WTC11 (cell line): ENCODE measurements around the gene SPNS3. TPM values are rescaled to one million over a fixed set of nuclear protein-coding genes. Genes with fewer than 3 reads are reported as not detected.

Experiments used
- ATAC-seq: fragments of 200-7000 bp; cut with Tn5 transposase; 2 replicates; pipeline ENCODE4 v1.10.0; 2021; ENCODE audit warnings: mild to moderate bottlenecking, moderate library complexity
- CTCF ChIA-PET: fragments of 300-600 bp; sonication (Branson Sonifier 250); formaldehyde crosslinking; loops from one replicate; lab custom pipeline; 2021; ENCODE audit warnings: antibody characterized with exemption; lab: Charles Lee
- POLR2A ChIA-PET: fragments of 350-600 bp; sonication (Branson Sonifier 250); formaldehyde crosslinking; loops from one replicate; lab custom pipeline; 2021; ENCODE audit warnings: antibody characterized with exemption; lab: Charles Lee
- DNase-seq: peaks from one replicate; pipeline ENCODE4 v3.0.0; 2021; ENCODE audit warnings: low spot score
- H3K27ac Mint-ChIP-seq: 2 replicates; pipeline ENCODE4 v1.8.0; 2021; ENCODE audit warnings: mixed read lengths
- H3K27me3 Mint-ChIP-seq: 2 replicates; pipeline ENCODE4 v1.8.0; 2021; ENCODE audit warnings: low read depth, mild to moderate bottlenecking, moderate library complexity, mixed read lengths
- H3K36me3 Mint-ChIP-seq: 2 replicates; pipeline ENCODE4 v1.8.0; 2021; ENCODE audit warnings: mixed read lengths
- H3K4me1 Mint-ChIP-seq: 2 replicates; pipeline ENCODE4 v1.8.0; 2022; ENCODE audit warnings: mixed read lengths
- H3K4me3 Mint-ChIP-seq: 2 replicates; pipeline ENCODE4 v1.8.0; 2021; ENCODE audit warnings: mild to moderate bottlenecking, moderate library complexity, mixed read lengths
- H3K9me3 Mint-ChIP-seq: 2 replicates; pipeline ENCODE4 v1.8.0; 2021; ENCODE audit warnings: mixed read lengths
- ATF1 ChIP-seq: sonication (generic); formaldehyde crosslinking; IDR thresholded peaks from 2 replicates; pipeline ENCODE4 v1.8.1; 2023; ENCODE audit warnings: mild to moderate bottlenecking, moderate library complexity, missing genetic modification reagents
- ATF6 ChIP-seq: sonication (generic); formaldehyde crosslinking; IDR thresholded peaks from 2 replicates; pipeline ENCODE4 v1.8.1; 2023; ENCODE audit warnings: mild to moderate bottlenecking, missing genetic modification reagents
- CTCF ChIP-seq: fragments of 200-600 bp; IDR thresholded peaks from 2 replicates; pipeline ENCODE4 v1.8.0; 2022; ENCODE audit warnings: antibody characterized with exemption
- FOXJ3 ChIP-seq: sonication (generic); formaldehyde crosslinking; IDR thresholded peaks from 2 replicates; pipeline ENCODE4 v1.9.0; 2021; ENCODE audit warnings: missing genetic modification reagents, mild to moderate bottlenecking, borderline replicate concordance
- GTF2I ChIP-seq: fragments of 250-450 bp; sonication (Bioruptor Pico); conservative IDR thresholded peaks from 2 replicates; pipeline ENCODE4 v1.4.0; 2021; ENCODE audit warnings: mild to moderate bottlenecking
- NR1H2 ChIP-seq: sonication (generic); formaldehyde crosslinking; IDR thresholded peaks from 2 replicates; pipeline ENCODE4 v1.9.0; 2021; ENCODE audit warnings: mild to moderate bottlenecking, moderate library complexity, missing genetic modification reagents
- NR2C2 ChIP-seq: sonication (generic); formaldehyde crosslinking; IDR thresholded peaks from 2 replicates; pipeline ENCODE4 v1.8.0; 2022; ENCODE audit warnings: mild to moderate bottlenecking, missing genetic modification reagents
- SMAD4 ChIP-seq: sonication (generic); formaldehyde crosslinking; IDR thresholded peaks from 2 replicates; pipeline ENCODE4 v1.8.0; 2022; ENCODE audit warnings: mild to moderate bottlenecking, missing genetic modification reagents
- TP53 ChIP-seq: sonication (generic); formaldehyde crosslinking; IDR thresholded peaks from 2 replicates; pipeline ENCODE4 v1.8.1; 2023; ENCODE audit warnings: mild to moderate bottlenecking, missing genetic modification reagents
- ZNF263 ChIP-seq: sonication (generic); formaldehyde crosslinking; IDR thresholded peaks from 2 replicates; pipeline ENCODE4 v1.8.1; 2022; ENCODE audit warnings: low read depth, mild to moderate bottlenecking, moderate library complexity, missing genetic modification reagents
- ZNF671 ChIP-seq: fragments of 250-450 bp; sonication (Bioruptor Pico); IDR thresholded peaks from 2 replicates; pipeline ENCODE4 v1.8.0; 2021; ENCODE audit warnings: mild to moderate bottlenecking
- total RNA-seq: library from RNA; stranded (reverse); gene quantifications from 3 replicates; pipeline ENCODE4 v1.2.3, GENCODE V29; 2021
- TF ChIP-seq, protein P1 (sequence below): sonication (generic); formaldehyde crosslinking; IDR thresholded peaks from 2 replicates; pipeline ENCODE4 v1.8.0; 2022; ENCODE audit warnings: mild to moderate bottlenecking, missing genetic modification reagents
- TF ChIP-seq, protein P2 (sequence below): sonication (generic); formaldehyde crosslinking; IDR thresholded peaks from 2 replicates; pipeline ENCODE4 v1.8.1; 2022; ENCODE audit warnings: mild to moderate bottlenecking, moderate library complexity, missing genetic modification reagents

Gene SPNS3
- total RNA-seq, 1 experiment from 2014 or later: not detected

DNA sequence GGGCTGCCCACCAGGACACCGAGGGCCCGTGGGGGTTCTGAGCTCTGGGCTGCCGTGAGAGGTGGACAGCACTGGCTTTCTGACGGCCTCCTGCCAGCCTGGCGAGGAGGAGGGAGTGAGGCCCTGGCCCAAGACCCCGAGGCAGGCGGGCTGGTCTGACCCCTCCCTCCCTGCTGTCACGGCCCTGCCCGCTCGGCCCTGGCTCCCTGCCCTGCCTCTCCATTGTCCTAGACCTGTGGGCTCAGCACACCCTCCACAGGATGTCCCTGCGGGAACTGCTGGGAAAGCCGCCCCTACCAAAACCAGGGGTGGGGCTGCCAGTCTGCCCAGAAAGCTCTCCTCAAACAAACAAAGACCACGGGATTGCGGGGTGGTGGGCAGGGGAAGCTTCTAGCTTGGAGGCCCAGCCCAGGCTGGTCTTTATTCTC lies 85.6 kb downstream of the SPNS3 start (continued):
- TF ChIP-seq ZNF263 (CRISPR knock-in tag): no peak

DNA sequence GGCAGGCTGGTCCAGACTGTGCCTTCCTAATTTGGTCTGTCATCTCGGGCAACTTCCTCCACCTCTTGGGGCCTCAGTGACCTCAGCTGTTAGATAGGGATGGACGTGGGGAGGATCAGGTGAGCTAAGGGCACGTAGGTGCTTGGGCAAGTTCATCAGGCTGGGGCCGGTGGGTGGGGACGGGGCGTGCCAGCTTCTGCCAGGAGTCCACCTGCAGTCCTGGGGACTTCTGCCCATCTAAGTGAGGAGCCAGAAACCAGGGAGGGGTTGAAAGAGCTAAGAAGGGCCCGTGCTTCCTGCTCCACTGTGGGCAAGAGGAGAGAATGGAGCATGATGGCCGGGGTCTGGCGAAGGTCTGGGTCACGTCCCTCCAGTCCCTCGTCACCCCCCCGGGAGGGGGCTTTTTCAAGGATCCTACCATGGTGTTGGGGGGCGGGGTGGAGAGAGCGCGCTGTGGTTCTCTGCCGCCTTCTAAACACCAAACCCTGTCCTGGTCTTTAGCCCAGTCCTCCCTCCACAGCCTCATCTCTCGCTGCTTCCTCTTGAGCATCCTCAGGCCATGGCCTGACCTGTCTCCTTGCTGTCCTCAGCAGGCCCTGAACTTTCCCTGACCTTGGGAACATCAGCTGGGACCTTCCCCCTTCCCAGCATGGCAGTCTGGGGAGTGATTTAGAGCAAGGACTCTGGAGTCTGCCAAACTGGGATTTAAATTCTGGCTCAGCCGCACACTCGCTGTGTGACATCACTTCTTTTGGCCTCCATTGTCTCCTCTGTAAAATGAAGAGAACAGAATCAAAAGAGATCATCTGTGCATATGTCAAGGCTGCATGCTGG lies 86.5 kb downstream of the SPNS3 start:
- H3K36me3 Mint-ChIP-seq: no peaks in the 10 kb centered on the region
- H3K27me3 Mint-ChIP-seq: peaks cover 59% of the 10 kb centered on the region
- no peak overlapping the region for H3K4me3 Mint-ChIP-seq
- DNase-seq: no peak
- no peak for ATAC-seq
- TF ChIP-seq GTF2I (CRISPR knock-in tag) (no peak), NR1H2 (CRISPR knock-in tag) (no peak), ATF6 (CRISPR knock-in tag) (no peak), SMAD4 (CRISPR knock-in tag) (no peak), ATF1 (CRISPR knock-in tag) (no peak), NR2C2 (no peak), FOXJ3 (CRISPR knock-in tag) (no peak), ZNF671 (no peak), CTCF (no peak), TP53 (CRISPR knock-in tag) (no peak)
- TF ChIP-seq, protein P1, sequence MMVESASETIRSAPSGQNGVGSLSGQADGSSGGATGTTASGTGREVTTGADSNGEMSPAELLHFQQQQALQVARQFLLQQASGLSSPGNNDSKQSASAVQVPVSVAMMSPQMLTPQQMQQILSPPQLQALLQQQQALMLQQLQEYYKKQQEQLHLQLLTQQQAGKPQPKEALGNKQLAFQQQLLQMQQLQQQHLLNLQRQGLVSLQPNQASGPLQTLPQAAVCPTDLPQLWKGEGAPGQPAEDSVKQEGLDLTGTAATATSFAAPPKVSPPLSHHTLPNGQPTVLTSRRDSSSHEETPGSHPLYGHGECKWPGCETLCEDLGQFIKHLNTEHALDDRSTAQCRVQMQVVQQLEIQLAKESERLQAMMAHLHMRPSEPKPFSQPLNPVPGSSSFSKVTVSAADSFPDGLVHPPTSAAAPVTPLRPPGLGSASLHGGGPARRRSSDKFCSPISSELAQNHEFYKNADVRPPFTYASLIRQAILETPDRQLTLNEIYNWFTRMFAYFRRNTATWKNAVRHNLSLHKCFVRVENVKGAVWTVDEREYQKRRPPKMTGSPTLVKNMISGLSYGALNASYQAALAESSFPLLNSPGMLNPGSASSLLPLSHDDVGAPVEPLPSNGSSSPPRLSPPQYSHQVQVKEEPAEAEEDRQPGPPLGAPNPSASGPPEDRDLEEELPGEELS (CRISPR knock-in tag): no peak
- TF ChIP-seq, protein P2, sequence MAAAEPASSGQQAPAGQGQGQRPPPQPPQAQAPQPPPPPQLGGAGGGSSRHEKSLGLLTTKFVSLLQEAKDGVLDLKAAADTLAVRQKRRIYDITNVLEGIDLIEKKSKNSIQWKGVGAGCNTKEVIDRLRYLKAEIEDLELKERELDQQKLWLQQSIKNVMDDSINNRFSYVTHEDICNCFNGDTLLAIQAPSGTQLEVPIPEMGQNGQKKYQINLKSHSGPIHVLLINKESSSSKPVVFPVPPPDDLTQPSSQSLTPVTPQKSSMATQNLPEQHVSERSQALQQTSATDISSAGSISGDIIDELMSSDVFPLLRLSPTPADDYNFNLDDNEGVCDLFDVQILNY (CRISPR knock-in tag): no peak
- CTCF ChIA-PET: interaction anchor here (1.0 to 1.5 kb wide), 3 partner anchors 25 to 99 kb away, joined by 3 to 4 read pairs (median 4); no protein-coding TSS in a partner anchor
- POLR2A ChIA-PET: no interaction called here
- no peak overlapping the region for H3K27ac Mint-ChIP-seq
- no peaks in the 10 kb centered on the region for H3K9me3 Mint-ChIP-seq
- no peaks in the 10 kb centered on the region for H3K4me1 Mint-ChIP-seq

DNA sequence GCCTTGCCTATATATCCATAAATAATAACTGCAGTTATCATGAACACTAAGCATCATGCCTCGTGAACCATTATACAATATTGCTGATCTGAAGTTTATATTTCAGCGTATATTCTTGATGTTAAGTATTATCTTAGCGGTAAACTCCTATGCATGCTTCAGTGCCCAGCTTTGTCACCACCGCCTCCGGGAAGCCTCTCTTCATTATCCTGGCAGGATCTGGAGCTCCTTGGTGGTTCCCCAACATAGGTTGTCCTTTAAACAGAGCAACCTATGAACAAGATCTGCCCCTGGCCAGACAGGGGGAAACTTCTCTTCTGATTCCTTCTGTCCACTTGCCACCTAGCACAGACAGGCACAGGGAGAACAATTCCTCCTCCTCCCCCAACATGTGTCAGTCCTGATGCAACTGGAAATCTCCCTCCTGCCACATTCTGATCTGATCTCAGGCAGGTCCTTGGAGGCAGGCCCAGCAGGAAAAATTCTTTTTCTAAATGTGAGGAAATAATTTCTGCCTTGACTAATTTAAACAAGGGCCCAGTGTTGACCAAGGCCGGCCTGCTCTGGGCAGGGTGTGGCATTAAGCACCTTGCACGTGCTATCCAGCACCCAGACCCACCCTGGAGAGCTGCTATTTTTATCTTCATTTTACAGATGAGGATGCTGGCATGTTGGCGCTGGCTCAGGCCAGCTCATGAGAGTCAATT lies 87.3 kb downstream of the SPNS3 start:
- Mint-ChIP-seq H3K27me3 (peaks cover 67% of the 10 kb centered on the region), H3K27ac (no peak overlapping the region), H3K4me1 (no peaks in the 10 kb centered on the region), H3K36me3 (no peaks in the 10 kb centered on the region), H3K9me3 (no peaks in the 10 kb centered on the region), H3K4me3 (no peak overlapping the region)
- ChIA-PET POLR2A (no interaction called here), CTCF (interaction anchor here (1.5 kb wide), 1 partner anchor 46 kb away, joined by 4 read pairs; no protein-coding TSS in a partner anchor)
- no peak for DNase-seq
- no peak for TF ChIP-seq CTCF
- ATAC-seq: no peak
